ENCODE data around the gene TRAF6. TPM values are rescaled to one million over a fixed set of nuclear protein-coding genes. Genes with fewer than 3 reads are reported as not detected.

TRAF6 gene
- total and polyA plus RNA-seq, 10 of the 15 experiments (the other 5 are each of a cell fraction or from before 2014, with no cell fraction given): 1.4 to 10.9 (median 7.0) TPM

- FAIRE-seq: no peak
- intact Hi-C loops (cut with micrococcal nuclease; ENCODE audit: unreplicated experiment): loop anchor here (10.0 kb wide), 1 partner anchor 58 kb away; no protein-coding TSS in a partner anchor
- POLR2A ChIA-PET: no interaction called here
- no peak for TF ChIP-seq CREM (IDR thresholded peaks at IDR 0.05; ENCODE audit: low read depth)
- TF ChIP-seq E2F8 (IDR thresholded peaks at IDR 0.05; ENCODE audit: low read depth, partially characterized antibody): no peak
- TF ChIP-seq ESRRA (IDR thresholded peaks at IDR 0.05; ENCODE audit: low read length): no peak
- no peak for TF ChIP-seq MLLT1 (IDR thresholded peaks at IDR 0.05)
- no peak for TF ChIP-seq FOXK2 (IDR thresholded peaks at IDR 0.05)
- TF ChIP-seq NR2C2 (IDR thresholded peaks at IDR 0.05; ENCODE audit: borderline replicate concordance, control insufficient read depth, insufficient read length, low read depth): no peak
- no peak for TF ChIP-seq CTCF (IDR thresholded peaks at IDR 0.05 in 2 of 3, conservative IDR thresholded peaks at IDR 0.05 in 1 of 3; ENCODE audit: control insufficient read depth in 2 of 3, extremely low read depth in 1 of 3, insufficient read depth in 1 of 3, low read depth in 3 of 3, low read length in 3 of 3)
- TF ChIP-seq FOXM1 (IDR thresholded peaks at IDR 0.05; ENCODE audit: low read depth, low read length): no peak
- TF ChIP-seq ETV6 (conservative IDR thresholded peaks at IDR 0.05 in 1 of 2, IDR thresholded peaks at IDR 0.05 in 1 of 2; ENCODE audit: borderline replicate concordance in 1 of 2, low read depth in 1 of 2): no peak
- TF ChIP-seq HDAC2 (IDR thresholded peaks at IDR 0.05): no peak
- no peak for TF ChIP-seq REST (IDR thresholded peaks at IDR 0.05; ENCODE audit: low read depth, low read length)
- TF ChIP-seq SMARCA5 (IDR thresholded peaks at IDR 0.05): no peak
Observed at GRCh38 chr11:36532941-36533601, 23.0 kb upstream of the TRAF6 start.

More at GRCh38 chr11:36532941-36533601, 23.0 kb upstream of the TRAF6 start:
- Histone ChIP-seq H3K4me3 (no peak overlapping the region), H3K27me3 (replicated peaks in 1 of 2; ENCODE audit: control insufficient read depth in 2 of 2, insufficient read depth in 2 of 2, low read length in 1 of 2) (no peaks in the 10 kb centered on the region), H3K4me2 (ENCODE audit: control insufficient read depth, insufficient read depth) (no peak overlapping the region), H3K9me3 (replicated peaks; ENCODE audit: control insufficient read depth, insufficient read depth, low read length) (no peaks in the 10 kb centered on the region), H2AFZ (ENCODE audit: control insufficient read depth, low read depth, low read length) (no peak overlapping the region), H4K20me1 (ENCODE audit: control insufficient read depth, insufficient read depth) (no peaks in the 10 kb centered on the region), H3K36me3 (ENCODE audit: control insufficient read depth in 2 of 2, insufficient read depth in 2 of 2, low read length in 1 of 2) (no peaks in the 10 kb centered on the region), H3K79me2 (ENCODE audit: control insufficient read depth, insufficient read depth, low read length) (no peaks in the 10 kb centered on the region), H3K4me1 (ENCODE audit: control insufficient read depth, insufficient read depth, low read length) (no peaks in the 10 kb centered on the region), H3K9ac (ENCODE audit: control insufficient read depth, insufficient read depth, low read length) (no peak overlapping the region), H3K27ac (ENCODE audit: control insufficient read depth, insufficient read depth) (no peak overlapping the region)
- 17% methylated on average over 8 of the region's 8 CpGs for WGBS (ENCODE audit: insufficient coverage, insufficient replicate concordance, low lambda C conversion rate, missing lambda C conversion rate)
- ChIA-PET SMC1A (ENCODE audit: uncharacterized antibody, unreplicated experiment) (interaction anchor here (1.2 kb wide), 1 partner anchor 22 kb away, joined by 3 read pairs; no protein-coding TSS in a partner anchor), RAD21 (ENCODE audit: unreplicated experiment) (no interaction called here), CTCF (interaction anchor here (0.9 to 1.4 kb wide), 3 partner anchors 23 to 40 kb away, joined by 3 read pairs; partner anchors contain the start of gene TRAF6)
- no peak for ATAC-seq
- no peak for DNase-seq (ENCODE audit: low read depth, low spot score)
- no TSS peak for BruUV-seq (replicated peaks)
- in situ Hi-C loops (cut with MboI): no loop called here
